ENCODE measurements around the gene CIP2A. TPM values are rescaled to one million over a fixed set of nuclear protein-coding genes. Genes with fewer than 3 reads are reported as not detected.

CIP2A gene
- total RNA-seq, 1 donor from 2014 or later, result 50.5 TPM

- no peaks in the 10 kb centered on the region for H3K27me3 Mint-ChIP-seq (ENCODE audit: low read depth)
- H3K4me1 Mint-ChIP-seq, result peaks cover 48% of the 10 kb centered on the region
- H3K9me3 Mint-ChIP-seq, result no peaks in the 10 kb centered on the region
- TF ChIP-seq CTCF (conservative IDR thresholded peaks at IDR 0.05), result peak; percentile 23
- no peak for DNase-seq (ENCODE audit: low read depth, low spot score)
- H3K36me3 Mint-ChIP-seq (ENCODE audit: low read depth), result peaks cover 3% of the 10 kb centered on the region
- peak overlapping the region; percentile 99 for H3K4me3 Mint-ChIP-seq
- H3K27ac Mint-ChIP-seq (ENCODE audit: unreplicated experiment), result peak overlapping the region; percentile 100
Observed at GRCh38 chr3:108589998-108590323, 723 bp upstream of the CIP2A start.

- peaks cover 3% of the 10 kb centered on the region for H3K36me3 Mint-ChIP-seq (ENCODE audit: low read depth)
- TF ChIP-seq CTCF (conservative IDR thresholded peaks at IDR 0.05), result no peak
Observed at GRCh38 chr3:108588601-108589000, 637 bp downstream of the CIP2A start.

GRCh38 chr3:108578064-108578463, 11.2 kb downstream of the CIP2A start:
- Mint-ChIP-seq H3K4me1 (no peaks in the 10 kb centered on the region), H3K27me3 (ENCODE audit: low read depth) (no peaks in the 10 kb centered on the region), H3K27ac (ENCODE audit: unreplicated experiment) (no peak overlapping the region), H3K4me3 (no peak overlapping the region), H3K9me3 (no peaks in the 10 kb centered on the region), H3K36me3 (ENCODE audit: low read depth) (peaks cover 36% of the 10 kb centered on the region)
- TF ChIP-seq CTCF (conservative IDR thresholded peaks at IDR 0.05), result no peak
- no peak for DNase-seq (ENCODE audit: low read depth, low spot score)

More at GRCh38 chr3:108588601-108589000, 637 bp downstream of the CIP2A start:
- H3K4me1 Mint-ChIP-seq, result peaks cover 48% of the 10 kb centered on the region
- no peak for DNase-seq (ENCODE audit: low read depth, low spot score)
- H3K27ac Mint-ChIP-seq (ENCODE audit: unreplicated experiment), result peak overlapping the region; percentile 100
- no peaks in the 10 kb centered on the region for H3K27me3 Mint-ChIP-seq (ENCODE audit: low read depth)
- no peaks in the 10 kb centered on the region for H3K9me3 Mint-ChIP-seq
- peak overlapping the region; percentile 99 for H3K4me3 Mint-ChIP-seq

- no peak for TF ChIP-seq CTCF (conservative IDR thresholded peaks at IDR 0.05)
- H3K36me3 Mint-ChIP-seq (ENCODE audit: low read depth), result peaks cover 26% of the 10 kb centered on the region
- H3K9me3 Mint-ChIP-seq, result no peaks in the 10 kb centered on the region
- H3K4me3 Mint-ChIP-seq, result no peak overlapping the region
- no peak for DNase-seq (ENCODE audit: low read depth, low spot score)
- no peak overlapping the region for H3K27ac Mint-ChIP-seq (ENCODE audit: unreplicated experiment)
- no peaks in the 10 kb centered on the region for H3K4me1 Mint-ChIP-seq
- no peaks in the 10 kb centered on the region for H3K27me3 Mint-ChIP-seq (ENCODE audit: low read depth)
Observed at GRCh38 chr3:108569336-108569735, 19.9 kb downstream of the CIP2A start.

- no peak for TF ChIP-seq CTCF (conservative IDR thresholded peaks at IDR 0.05)
- Mint-ChIP-seq H3K4me3 (no peak overlapping the region), H3K27ac (ENCODE audit: unreplicated experiment) (no peak overlapping the region), H3K4me1 (no peaks in the 10 kb centered on the region), H3K9me3 (no peaks in the 10 kb centered on the region), H3K27me3 (ENCODE audit: low read depth) (no peaks in the 10 kb centered on the region), H3K36me3 (ENCODE audit: low read depth) (peaks cover 5% of the 10 kb centered on the region)
- no peak for DNase-seq (ENCODE audit: low read depth, low spot score)
Observed at GRCh38 chr3:108566599-108566998, 22.6 kb downstream of the CIP2A start.

- no peak for DNase-seq (ENCODE audit: low read depth, low spot score)
- Mint-ChIP-seq H3K27ac (ENCODE audit: unreplicated experiment) (no peak overlapping the region), H3K9me3 (no peaks in the 10 kb centered on the region), H3K27me3 (ENCODE audit: low read depth) (no peaks in the 10 kb centered on the region), H3K4me3 (no peak overlapping the region), H3K4me1 (no peaks in the 10 kb centered on the region), H3K36me3 (ENCODE audit: low read depth) (peaks cover 10% of the 10 kb centered on the region)
- no peak for TF ChIP-seq CTCF (conservative IDR thresholded peaks at IDR 0.05)
Observed at GRCh38 chr3:108565506-108565905, 23.7 kb downstream of the CIP2A start.
